Activated effector memory CD4-positive, alpha-beta T cell treated with anti-CD3 and anti-CD28 coated beads, Interleukin-2, amount 50 U/mL, for 16 hours (primary cell): Measurements from ENCODE around the gene ATP2B3.

ENCODE experiments used
- DNase-seq: peaks from one replicate; pipeline ENCODE4 v3.0.0-alpha.2; 2020

The ATP2B3 gene

DNA sequence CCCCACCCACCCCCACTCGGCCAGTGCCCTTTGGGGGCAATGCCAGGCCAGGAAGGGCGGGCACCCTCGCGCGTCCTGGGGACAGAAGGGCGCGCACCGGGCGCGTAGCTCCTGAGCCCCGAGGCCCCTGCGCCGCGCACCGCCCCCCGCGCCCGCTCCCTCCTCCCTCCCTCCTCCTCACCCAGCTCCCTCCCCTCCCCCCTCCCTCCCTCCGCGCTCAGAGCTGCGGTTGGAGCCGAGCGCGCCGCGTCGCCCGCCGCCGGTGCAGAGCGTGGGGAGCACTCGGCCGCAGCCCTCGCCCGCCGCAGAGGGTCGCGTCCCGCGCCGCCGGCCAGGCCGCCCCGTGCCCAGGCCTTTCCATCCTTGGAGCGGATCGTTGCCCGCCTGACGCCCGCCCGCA, at the start of gene ATP2B3:
TSS of gene ATP2B3 (plus strand) at position 220 of the 400 bp plus-strand sequence. CDS start 18,606 bp downstream, outside the sequence.
- DNase-seq, result no peak

DNA sequence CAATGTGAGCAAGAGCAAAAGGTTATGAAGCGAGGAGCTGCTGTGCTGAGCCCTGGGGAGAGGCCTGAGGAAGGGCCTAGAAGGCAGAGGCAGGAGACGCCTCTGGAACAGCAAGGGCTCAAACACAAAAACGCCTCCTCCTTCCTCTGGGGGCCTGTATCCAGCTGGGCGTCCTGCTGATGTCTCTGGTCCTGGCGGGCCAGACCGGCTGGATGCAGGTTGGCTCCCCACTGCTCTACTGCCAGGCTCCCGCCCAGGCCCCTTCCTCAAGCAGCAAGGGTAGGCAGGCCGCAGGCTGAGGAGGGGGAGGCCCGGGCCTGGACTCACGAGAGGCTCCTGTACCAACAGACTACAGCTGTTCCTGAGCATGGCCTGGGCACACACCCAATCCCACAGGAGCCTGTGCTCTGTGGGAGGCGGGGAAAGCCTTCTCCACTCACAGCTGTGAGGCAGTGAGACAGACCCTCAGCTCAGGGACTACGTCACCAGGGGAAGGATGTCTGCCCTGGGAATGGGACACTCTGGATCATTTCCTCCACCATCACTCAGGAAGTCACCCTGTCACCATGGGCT, 49.3 kb upstream of the ATP2B3 start:
- no peak for DNase-seq

DNA sequence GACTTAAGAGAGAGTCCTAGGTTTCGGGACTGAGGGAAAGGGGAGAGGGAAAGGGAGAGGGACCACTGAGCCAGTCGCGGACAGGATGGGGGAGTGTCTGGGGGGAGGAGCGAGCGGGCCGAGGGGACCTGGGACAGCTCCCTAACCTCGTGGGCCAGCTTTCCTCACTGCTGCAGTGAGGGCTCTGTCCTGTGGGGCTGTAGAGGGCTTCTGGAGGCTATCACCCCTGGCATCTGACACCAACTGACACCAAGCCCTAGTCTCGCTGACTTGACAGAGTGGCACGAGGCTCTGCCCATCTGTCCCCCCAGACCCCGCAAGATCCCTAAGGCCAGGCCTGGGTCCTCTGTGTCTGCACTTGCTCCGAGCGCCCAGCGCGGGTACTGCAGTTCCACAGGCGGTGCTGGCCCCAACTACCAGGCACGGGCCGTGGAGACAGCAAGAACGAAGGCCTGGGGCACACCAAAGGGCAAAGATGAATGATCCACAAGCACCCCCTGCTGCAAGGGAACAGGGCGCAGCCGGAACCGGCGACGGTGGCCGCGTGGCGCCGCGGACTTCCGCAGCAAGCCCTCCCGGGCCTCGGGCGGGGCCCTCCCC, 47.5 kb upstream of the ATP2B3 start:
- no peak for DNase-seq

DNA sequence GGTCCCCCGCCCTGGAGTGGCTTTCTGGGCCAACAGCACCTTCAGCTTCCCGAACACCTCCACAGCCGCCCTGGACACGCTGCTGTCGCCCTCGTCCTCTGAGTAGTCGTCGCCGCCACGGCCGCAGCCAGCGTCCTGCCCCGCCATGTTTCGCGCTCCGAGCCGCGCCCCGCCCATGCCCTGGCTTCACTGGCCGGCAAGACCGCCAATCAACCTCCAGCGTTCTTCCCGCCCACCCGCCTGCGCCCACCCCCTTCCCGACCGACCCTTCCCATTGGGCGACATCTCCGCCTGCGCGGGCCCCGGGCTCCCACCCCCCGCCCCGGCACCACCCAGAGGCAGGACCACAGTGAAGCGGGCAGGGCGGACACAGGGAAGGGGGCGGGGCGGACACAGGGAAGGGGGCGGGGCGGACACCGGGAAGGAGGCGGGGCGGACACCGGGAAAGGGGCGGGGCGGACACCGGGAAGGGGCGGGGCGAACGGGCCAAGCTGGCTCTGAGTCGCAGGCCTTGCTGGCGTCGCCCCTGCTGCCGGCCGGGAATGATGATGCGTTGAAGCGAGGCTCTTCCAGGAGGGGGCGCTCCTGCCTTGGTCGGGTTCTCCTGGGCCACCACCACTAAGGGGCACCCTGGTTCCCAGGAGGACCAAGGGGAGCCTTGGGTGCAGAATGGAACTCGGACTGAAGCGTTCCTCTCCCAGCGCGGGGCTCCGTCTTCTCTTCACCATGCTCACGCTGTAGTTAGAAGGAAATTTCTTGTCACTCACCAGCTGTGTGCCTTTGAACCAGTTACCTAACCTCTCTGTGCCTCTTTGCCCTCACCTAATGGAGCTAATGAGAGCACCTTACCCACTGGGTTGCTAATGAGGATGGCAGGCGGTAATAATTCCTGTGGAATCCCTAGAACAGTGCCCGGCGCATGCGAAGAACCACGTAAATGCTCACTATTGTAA, 46.8 kb upstream of the ATP2B3 start, which contains the start of gene HAUS7:
TSS of gene HAUS7 (minus strand) at position 166 of the 953 bp plus-strand sequence. CDS start at position 147, 19 bp downstream.
- DNase-seq, result peak; percentile 94

DNA sequence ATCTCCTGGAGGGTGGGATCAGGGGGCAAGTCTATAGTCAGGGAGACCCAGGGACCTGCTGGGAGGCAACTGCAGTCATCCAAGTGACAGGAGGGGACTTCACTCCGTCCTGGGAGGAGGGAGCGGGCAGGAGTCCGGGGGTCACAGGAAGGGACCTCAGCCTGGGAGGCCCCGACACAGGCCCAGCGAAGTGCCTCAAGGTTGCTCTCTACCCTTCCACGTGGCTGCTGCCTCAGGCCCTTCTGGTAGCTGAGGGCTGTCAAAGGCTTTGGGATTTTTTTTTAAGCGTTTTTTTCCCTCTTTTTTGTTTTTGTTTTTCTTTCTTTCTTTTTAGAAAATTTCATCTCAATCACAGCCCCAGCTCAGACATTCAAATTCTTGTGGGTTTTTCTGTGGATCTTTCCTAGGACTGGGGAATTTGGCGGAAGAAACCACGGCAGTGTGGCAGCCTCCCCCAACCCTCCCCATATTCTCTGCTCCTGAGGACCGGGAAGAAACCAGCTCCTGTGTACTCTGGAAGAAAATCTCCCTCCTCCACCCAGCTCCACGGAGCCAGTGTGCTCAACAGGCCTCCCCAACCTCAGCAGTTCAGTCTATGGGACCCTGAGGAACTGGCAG, 45.7 kb upstream of the ATP2B3 start:
- no peak for DNase-seq

DNA sequence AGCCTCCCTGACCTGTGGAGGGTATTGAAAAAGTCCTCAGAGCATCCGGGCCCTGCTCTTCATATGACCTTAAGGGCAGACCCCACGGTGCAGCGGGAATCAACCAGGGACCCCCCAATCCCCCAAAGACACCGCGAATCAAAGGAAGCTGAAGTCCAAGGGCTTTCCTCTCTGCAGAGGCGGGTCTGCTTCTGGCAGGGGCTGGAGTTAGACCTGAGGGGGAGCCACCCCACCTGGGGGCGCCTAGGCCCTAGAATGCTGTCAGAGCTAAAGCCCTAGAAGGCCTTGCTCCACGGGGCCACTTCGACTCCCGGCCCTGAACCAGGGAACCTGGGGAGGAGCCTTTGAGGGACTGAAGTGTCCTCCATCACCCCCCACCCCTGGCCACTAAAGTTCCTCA, 44.3 kb upstream of the ATP2B3 start:
- DNase-seq, result no peak

GRCh38 chrX:153474266-153474665, 43.2 kb upstream of the ATP2B3 start:
- DNase-seq, result no peak

DNA sequence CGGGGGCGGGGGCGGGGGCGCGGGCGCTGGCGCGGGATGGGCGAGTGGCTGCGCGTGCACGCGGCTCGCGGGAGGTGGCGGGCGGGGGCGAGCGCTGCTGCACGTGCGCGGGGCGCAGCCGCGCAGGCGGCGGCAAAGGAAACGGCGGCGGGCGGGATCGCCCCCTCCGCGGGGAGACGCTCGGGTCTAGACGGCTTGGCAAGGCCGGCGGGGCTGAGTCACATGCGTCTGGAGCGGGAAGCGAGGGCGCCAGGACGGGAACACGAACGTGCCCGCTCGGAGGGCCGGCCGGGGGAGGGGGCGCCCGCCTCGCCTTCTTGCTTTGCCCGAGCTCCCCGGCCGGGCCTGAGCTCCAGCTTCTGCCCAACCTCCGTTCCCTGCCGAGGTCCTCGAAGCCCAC, 42.7 kb upstream of the ATP2B3 start:
- DNase-seq, result peak; percentile 79

- DNase-seq, result no peak
Measured at GRCh38 chrX:153475271-153475670, 42.2 kb upstream of the ATP2B3 start.

- no peak for DNase-seq
Measured at GRCh38 chrX:153475751-153476281, 41.6 kb upstream of the ATP2B3 start.

DNA sequence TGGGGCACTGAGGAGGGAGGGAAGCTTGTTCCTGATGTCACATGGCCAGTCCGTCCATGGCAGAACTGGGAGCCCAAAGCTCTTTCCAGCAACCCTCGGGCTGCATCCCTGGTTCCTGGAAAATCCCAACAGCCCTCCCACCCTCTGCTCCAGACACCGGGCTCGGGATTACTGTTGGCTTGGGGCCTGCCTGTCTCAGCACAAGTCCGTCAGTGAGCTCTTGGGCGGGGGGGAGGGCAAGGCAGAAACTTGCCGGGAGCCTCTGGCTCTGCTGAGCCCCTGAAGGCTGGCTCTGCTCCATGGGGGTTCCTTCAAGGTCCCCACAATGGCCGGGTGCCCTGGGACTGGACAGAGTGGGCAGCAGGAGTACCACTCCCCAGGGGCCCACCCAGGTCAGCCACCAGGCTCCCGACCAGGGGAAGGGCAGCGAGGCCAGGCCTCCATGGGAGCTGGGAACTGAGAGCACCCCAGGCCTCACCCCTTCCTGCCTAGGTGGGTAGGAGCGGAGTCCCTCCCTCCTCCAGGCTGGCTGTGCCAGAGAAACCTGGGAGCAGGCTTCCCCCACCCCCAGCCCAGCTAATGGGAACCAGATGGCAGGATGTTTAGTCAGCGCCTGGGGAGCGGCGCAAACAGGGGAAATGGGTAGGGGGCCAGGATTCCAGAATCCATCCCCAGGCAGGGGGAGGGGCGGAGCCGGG, 40.6 kb upstream of the ATP2B3 start:
- no peak for DNase-seq

GRCh38 chrX:153477364-153477857, 40.0 kb upstream of the ATP2B3 start:
- no peak for DNase-seq

- no peak for DNase-seq
Measured at GRCh38 chrX:153477901-153478300, 39.5 kb upstream of the ATP2B3 start.

DNA sequence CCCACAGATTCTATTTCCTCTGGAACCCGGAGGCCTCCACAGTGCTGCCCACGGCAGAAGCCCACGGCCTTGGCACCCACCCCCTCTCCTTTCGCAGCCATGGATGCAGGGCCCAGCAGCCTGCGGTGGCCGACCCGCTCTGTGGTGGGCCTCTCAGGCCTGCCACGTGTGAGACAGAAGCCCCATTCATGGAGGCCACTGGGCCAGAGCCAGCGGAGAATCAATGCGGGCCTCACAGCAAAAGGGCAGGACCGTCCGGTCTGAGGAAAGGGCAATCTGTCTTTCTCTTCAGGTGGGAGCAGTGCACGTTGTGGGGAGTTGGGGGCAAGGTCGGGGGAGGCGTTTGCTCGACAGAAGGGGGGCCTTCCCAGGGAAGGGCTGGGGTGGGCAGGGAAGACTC, 38.7 kb upstream of the ATP2B3 start:
- no peak for DNase-seq

- DNase-seq, result no peak
Measured at GRCh38 chrX:153481043-153481442, 36.4 kb upstream of the ATP2B3 start.

GRCh38 chrX:153482376-153483015, 34.9 kb upstream of the ATP2B3 start:
- DNase-seq, result no peak

DNA sequence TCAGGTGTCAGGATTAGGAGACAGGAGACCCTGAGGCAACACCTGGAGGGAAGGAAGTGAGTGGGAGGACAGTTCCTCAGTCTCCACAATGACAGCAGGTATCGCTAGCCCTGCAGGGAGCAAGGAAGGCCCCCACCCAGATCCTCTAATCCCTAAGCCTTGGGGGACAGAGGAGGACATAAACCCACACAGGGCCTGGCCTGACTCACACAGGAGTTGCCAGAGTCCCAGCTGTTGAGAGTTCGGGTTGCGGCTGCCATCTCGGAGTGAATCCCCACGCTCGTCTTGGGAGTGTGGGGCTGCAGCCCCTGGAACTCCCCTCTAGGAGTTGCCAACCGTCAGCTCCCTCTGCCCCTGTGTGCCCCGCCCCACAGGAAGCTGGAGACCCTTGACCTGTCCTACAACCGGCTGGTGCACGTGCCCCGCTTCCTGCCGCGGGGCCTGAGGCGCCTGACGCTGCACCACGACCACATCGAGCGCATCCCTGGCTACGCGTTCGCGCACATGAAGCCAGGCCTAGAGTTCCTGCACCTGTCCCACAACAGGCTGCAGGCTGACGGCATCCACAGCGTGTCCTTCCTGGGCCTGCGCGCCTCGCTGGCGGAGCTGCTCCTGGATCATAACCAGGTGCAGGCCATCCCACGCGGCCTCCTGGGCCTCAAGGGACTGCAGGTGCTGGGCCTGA, 31.9 kb upstream of the ATP2B3 start:
- DNase-seq, result no peak

GRCh38 chrX:153486171-153486570, 31.3 kb upstream of the ATP2B3 start:
- DNase-seq, result no peak

DNA sequence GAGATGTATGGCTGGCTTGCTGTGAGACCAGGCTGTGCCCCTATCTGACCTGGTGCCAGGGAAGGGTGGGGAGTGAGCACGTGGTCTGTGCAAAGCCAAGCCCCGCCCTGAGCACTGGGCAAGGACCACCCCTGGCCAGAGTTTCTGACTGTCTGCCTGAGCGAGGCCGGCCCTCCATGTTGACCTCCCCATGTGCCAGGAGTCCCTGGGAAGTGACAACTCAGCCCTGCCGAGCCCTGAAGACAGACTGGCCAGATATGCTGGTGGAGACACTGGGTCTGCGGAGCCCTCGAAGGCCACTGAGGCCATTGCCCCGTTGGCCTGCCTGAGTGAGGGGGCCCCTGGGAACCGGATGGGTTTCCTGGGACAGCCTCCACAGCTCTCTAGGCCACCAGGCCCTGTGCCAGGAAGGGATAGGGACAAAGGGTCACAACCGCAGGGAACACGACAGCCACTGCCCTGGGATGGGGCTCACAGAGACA, 29.8 kb upstream of the ATP2B3 start:
- DNase-seq, result no peak

- no peak for DNase-seq
Measured at GRCh38 chrX:153488231-153488914, 29.1 kb upstream of the ATP2B3 start.
